Gastroesophageal sphincter (tissue), 3 donors: ENCODE results near the gene CCDC40.

Source experiments
- CTCF ChIP-seq, 4 experiments: fragments of 200-600 bp in 2 of 4; fragments of 450-650 bp in 2 of 4; sonication (generic) in 1 of 4; IDR thresholded peaks; one replicate each; pipeline ENCODE4 v1.5.1; 2017 to 2019; ENCODE audit warnings: antibody characterized with exemption in 4 of 4, mild to moderate bottlenecking in 2 of 4, moderate library complexity in 2 of 4
- POLR2A ChIP-seq, 2 donors: fragments of 450-650 bp; IDR thresholded peaks; one replicate each; pipeline ENCODE4 v1.6.1; 2017; ENCODE audit warnings: antibody characterized with exemption in 2 of 2, mild to moderate bottlenecking in 2 of 2, moderate library complexity in 1 of 2

GRCh38 chr17:80008848-80009247 lies 27.6 kb upstream of the CCDC40 start:
- TF ChIP-seq CTCF (IDR thresholded peaks at IDR 0.05) (no peak), POLR2A (IDR thresholded peaks at IDR 0.05) (no peak)
